Gastroesophageal sphincter (tissue), 3 donors: ENCODE measurements around the gene KDM2B.
A peak's percentile ranks its signal among the peaks of the same experiment; 100 is the strongest.

Experiments
- EP300 ChIP-seq: sonication (generic); formaldehyde crosslinking; IDR thresholded peaks from one replicate; pipeline ENCODE4 v1.6.1; 2017; ENCODE audit warnings: antibody characterized with exemption, mild to moderate bottlenecking
- POLR2A ChIP-seq, 2 donors: fragments of 450-650 bp; IDR thresholded peaks; one replicate each; pipeline ENCODE4 v1.6.1; 2017; ENCODE audit warnings: antibody characterized with exemption in 2 of 2, mild to moderate bottlenecking in 2 of 2, moderate library complexity in 1 of 2
- TF ChIP-seq, protein P1 (sequence below), 4 experiments: fragments of 200-600 bp in 2 of 4; fragments of 450-650 bp in 2 of 4; sonication (generic) in 1 of 4; IDR thresholded peaks; one replicate each; pipeline ENCODE4 v1.5.1; 2017 to 2019; ENCODE audit warnings: antibody characterized with exemption in 4 of 4, mild to moderate bottlenecking in 2 of 4, moderate library complexity in 2 of 4

DNA sequence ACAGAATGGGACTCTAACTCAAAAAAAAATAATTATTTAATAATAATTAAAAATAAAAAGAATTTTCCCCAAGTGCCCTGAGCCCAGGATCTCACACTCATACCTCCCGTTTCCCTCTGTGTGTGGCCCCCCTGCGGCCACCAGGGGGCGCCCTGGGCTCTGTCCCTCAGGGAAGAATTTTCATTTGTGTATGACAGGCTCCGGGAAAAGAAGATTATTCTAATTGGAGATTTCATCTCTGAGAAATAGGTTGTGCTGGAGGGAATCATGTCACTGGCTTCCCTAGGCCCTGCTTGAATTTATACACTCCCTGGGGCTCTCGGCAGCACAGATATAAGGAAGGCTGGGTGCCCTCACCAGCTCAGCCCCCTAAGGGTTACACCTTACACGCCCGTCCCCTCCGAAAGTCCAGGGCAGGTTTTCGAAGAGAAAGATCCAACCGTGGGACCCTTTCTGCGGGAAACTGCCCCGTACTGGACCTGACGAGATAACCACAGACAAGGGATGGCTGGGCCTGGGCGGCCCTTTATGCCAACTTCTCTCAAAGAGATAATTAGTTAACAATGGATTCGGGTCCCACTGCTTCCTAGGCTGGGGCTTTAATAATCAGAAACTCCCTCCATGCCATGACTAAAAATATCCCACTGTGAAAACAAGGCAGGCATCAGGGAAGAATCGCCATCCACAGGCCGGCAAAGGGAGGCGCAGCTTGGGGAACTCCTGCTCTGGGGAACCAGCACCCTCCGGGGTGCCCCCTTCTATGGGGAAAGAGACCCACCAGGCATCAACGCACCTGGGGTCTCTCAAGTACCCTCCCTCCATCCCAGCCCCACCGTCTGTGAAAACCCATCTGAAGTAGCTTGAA is 80.7 kb downstream of the KDM2B start:
- TF ChIP-seq EP300, result no peak
- TF ChIP-seq, protein P1, sequence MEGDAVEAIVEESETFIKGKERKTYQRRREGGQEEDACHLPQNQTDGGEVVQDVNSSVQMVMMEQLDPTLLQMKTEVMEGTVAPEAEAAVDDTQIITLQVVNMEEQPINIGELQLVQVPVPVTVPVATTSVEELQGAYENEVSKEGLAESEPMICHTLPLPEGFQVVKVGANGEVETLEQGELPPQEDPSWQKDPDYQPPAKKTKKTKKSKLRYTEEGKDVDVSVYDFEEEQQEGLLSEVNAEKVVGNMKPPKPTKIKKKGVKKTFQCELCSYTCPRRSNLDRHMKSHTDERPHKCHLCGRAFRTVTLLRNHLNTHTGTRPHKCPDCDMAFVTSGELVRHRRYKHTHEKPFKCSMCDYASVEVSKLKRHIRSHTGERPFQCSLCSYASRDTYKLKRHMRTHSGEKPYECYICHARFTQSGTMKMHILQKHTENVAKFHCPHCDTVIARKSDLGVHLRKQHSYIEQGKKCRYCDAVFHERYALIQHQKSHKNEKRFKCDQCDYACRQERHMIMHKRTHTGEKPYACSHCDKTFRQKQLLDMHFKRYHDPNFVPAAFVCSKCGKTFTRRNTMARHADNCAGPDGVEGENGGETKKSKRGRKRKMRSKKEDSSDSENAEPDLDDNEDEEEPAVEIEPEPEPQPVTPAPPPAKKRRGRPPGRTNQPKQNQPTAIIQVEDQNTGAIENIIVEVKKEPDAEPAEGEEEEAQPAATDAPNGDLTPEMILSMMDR (IDR thresholded peaks at IDR 0.05), result peak in 3 of 4 experiments; percentile 75 to 95 (median 90)
- TF ChIP-seq POLR2A (IDR thresholded peaks at IDR 0.05), result no peak
